Retinal pigment epithelial cell (primary cell): ENCODE measurements around the gene ZNF253.

Experiments
- DNase-seq: peaks from one replicate; pipeline ENCODE4 v3.0.0-alpha.2; 2010; ENCODE audit warnings: low read depth
- H3K4me3 ChIP-seq: 2 replicates; pipeline ENCODE4 v1.5.1; 2011; ENCODE audit warnings: mild to moderate bottlenecking, low read length, control low read depth, moderate library complexity
- TF ChIP-seq, protein P1 (sequence below): conservative IDR thresholded peaks from 2 replicates; pipeline ENCODE4 v1.5.1; 2011; ENCODE audit warnings: low read depth, low read length, control low read depth, inconsistent platforms

Gene ZNF253

DNA sequence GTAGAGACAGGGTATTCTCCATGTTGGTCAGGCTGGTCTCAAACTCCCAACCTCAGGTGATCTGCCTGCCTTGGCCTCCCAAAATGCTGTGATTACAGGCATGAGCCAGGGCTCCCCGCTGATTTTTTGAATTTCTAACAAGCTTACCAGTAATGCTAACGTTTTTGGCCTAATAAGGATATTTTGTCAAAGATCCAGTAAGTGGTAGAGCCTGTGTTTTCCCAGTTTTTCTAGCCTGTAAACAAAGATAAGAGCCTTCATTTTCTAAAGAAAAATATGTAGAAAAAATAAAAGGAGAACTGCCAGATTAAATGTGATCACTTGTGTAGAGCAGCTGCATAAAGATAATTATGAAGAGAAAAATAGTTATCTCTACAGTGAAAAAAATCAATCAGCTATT is 72.8 kb downstream of the ZNF253 start:
- TF ChIP-seq, protein P1, sequence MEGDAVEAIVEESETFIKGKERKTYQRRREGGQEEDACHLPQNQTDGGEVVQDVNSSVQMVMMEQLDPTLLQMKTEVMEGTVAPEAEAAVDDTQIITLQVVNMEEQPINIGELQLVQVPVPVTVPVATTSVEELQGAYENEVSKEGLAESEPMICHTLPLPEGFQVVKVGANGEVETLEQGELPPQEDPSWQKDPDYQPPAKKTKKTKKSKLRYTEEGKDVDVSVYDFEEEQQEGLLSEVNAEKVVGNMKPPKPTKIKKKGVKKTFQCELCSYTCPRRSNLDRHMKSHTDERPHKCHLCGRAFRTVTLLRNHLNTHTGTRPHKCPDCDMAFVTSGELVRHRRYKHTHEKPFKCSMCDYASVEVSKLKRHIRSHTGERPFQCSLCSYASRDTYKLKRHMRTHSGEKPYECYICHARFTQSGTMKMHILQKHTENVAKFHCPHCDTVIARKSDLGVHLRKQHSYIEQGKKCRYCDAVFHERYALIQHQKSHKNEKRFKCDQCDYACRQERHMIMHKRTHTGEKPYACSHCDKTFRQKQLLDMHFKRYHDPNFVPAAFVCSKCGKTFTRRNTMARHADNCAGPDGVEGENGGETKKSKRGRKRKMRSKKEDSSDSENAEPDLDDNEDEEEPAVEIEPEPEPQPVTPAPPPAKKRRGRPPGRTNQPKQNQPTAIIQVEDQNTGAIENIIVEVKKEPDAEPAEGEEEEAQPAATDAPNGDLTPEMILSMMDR = no peak
- H3K4me3 ChIP-seq = no peak overlapping the region
- no peak for DNase-seq

GRCh38 chr19:19943848-19944582 is 78.3 kb downstream of the ZNF253 start:
- DNase-seq = no peak
- TF ChIP-seq, protein P1 = no peak

More at GRCh38 chr19:19943848-19944582, 78.3 kb downstream of the ZNF253 start:
- H3K4me3 ChIP-seq = no peak overlapping the region
